DLD1 (cell line): ENCODE results near the gene RAD51B.
"Not testable (repeated sequence)": the region's sequence is repeated elsewhere in the genome, so short reads cannot be mapped to it uniquely, and the experiment has no call there.

Source experiments
- in situ Hi-C: cut with HindIII; loops from 2 replicates; pipeline ENCODE4 v1.10.0; 2017; ENCODE audit warnings: low sequenced_read_pairs

The RAD51B gene

GRCh38 chr14:67973436-67973835, 153.9 kb downstream of the RAD51B start:
- in situ Hi-C loops: no loop called here

GRCh38 chr14:67975470-67975869, 155.9 kb downstream of the RAD51B start:
- in situ Hi-C loops: no loop called here

- in situ Hi-C loops: no loop called here
Observed at GRCh38 chr14:67977434-67978034, 158.0 kb downstream of the RAD51B start.

GRCh38 chr14:67978749-67979148, 159.2 kb downstream of the RAD51B start:
- in situ Hi-C loops: no loop called here

GRCh38 chr14:67982711-67983608, 163.4 kb downstream of the RAD51B start:
- in situ Hi-C loops: no loop called here

GRCh38 chr14:67984274-67984673, 164.7 kb downstream of the RAD51B start:
- in situ Hi-C loops: no loop called here

- in situ Hi-C loops: no loop called here
Observed at GRCh38 chr14:67986131-67986841, 166.7 kb downstream of the RAD51B start.

- in situ Hi-C loops: no loop called here
Observed at GRCh38 chr14:67987606-67988005, 168.0 kb downstream of the RAD51B start.

GRCh38 chr14:67988210-67988609, 168.6 kb downstream of the RAD51B start:
- in situ Hi-C loops: not testable (repeated sequence)

- in situ Hi-C loops: no loop called here
Observed at GRCh38 chr14:67990576-67990975, 171.0 kb downstream of the RAD51B start.

- in situ Hi-C loops: no loop called here
Observed at GRCh38 chr14:67994531-67994930, 175.0 kb downstream of the RAD51B start.

- in situ Hi-C loops: no loop called here
Observed at GRCh38 chr14:67996235-67996634, 176.7 kb downstream of the RAD51B start.

- in situ Hi-C loops: no loop called here
Observed at GRCh38 chr14:67998834-67999233, 179.3 kb downstream of the RAD51B start.

GRCh38 chr14:67999290-67999689, 179.7 kb downstream of the RAD51B start:
- in situ Hi-C loops: no loop called here

- in situ Hi-C loops: no loop called here
Observed at GRCh38 chr14:67999705-68000384, 180.3 kb downstream of the RAD51B start.

- in situ Hi-C loops: no loop called here
Observed at GRCh38 chr14:68000511-68000910, 180.9 kb downstream of the RAD51B start.

- in situ Hi-C loops: no loop called here
Observed at GRCh38 chr14:68008491-68008890, 188.9 kb downstream of the RAD51B start.

GRCh38 chr14:68011406-68012028, 191.9 kb downstream of the RAD51B start:
- in situ Hi-C loops: no loop called here

GRCh38 chr14:68012871-68013270, 193.3 kb downstream of the RAD51B start:
- in situ Hi-C loops: no loop called here

GRCh38 chr14:68013326-68013725, 193.7 kb downstream of the RAD51B start:
- in situ Hi-C loops: no loop called here

GRCh38 chr14:68014771-68015170, 195.2 kb downstream of the RAD51B start:
- in situ Hi-C loops: no loop called here
